ENCODE data around the gene GALNT2.

Gene GALNT2

GRCh38 chr1:230090194-230090711 lies 23.2 kb downstream of the GALNT2 start:
- DNase-seq (ENCODE audit: low read depth in 2 of 2, low spot score in 1 of 2): no peak

- no peak for DNase-seq (ENCODE audit: low read depth in 2 of 2, low spot score in 1 of 2)
Observed at GRCh38 chr1:230091473-230092231, 24.6 kb downstream of the GALNT2 start.

GRCh38 chr1:230094746-230095145 lies 27.7 kb downstream of the GALNT2 start:
- no peak for DNase-seq (ENCODE audit: low read depth in 2 of 2, low spot score in 1 of 2)

- DNase-seq (ENCODE audit: low read depth in 2 of 2, low spot score in 1 of 2): no peak
Observed at GRCh38 chr1:230095938-230096337, 28.9 kb downstream of the GALNT2 start.

- no peak for DNase-seq (ENCODE audit: low read depth in 2 of 2, low spot score in 1 of 2)
Observed at GRCh38 chr1:230097370-230097769, 30.3 kb downstream of the GALNT2 start.

- DNase-seq (ENCODE audit: low read depth in 2 of 2, low spot score in 1 of 2): no peak
Observed at GRCh38 chr1:230098723-230099122, 31.7 kb downstream of the GALNT2 start.

- no peak for DNase-seq (ENCODE audit: low read depth in 2 of 2, low spot score in 1 of 2)
Observed at GRCh38 chr1:230099465-230099864, 32.4 kb downstream of the GALNT2 start.

- no peak for DNase-seq (ENCODE audit: low read depth in 2 of 2, low spot score in 1 of 2)
Observed at GRCh38 chr1:230100932-230101331, 33.9 kb downstream of the GALNT2 start.

- DNase-seq (ENCODE audit: low read depth in 2 of 2, low spot score in 1 of 2): no peak
Observed at GRCh38 chr1:230101556-230101955, 34.5 kb downstream of the GALNT2 start.

- DNase-seq (ENCODE audit: low read depth in 2 of 2, low spot score in 1 of 2): no peak
Observed at GRCh38 chr1:230102046-230102445, 35.0 kb downstream of the GALNT2 start.

GRCh38 chr1:230102472-230102871 lies 35.4 kb downstream of the GALNT2 start:
- no peak for DNase-seq (ENCODE audit: low read depth in 2 of 2, low spot score in 1 of 2)

- DNase-seq (ENCODE audit: low read depth in 2 of 2, low spot score in 1 of 2): no peak
Observed at GRCh38 chr1:230103306-230104173, 36.5 kb downstream of the GALNT2 start.

- peak; percentile 25 to 34 for DNase-seq (ENCODE audit: low read depth in 2 of 2, low spot score in 1 of 2)
Observed at GRCh38 chr1:230104395-230105244, 37.6 kb downstream of the GALNT2 start.

GRCh38 chr1:230105245-230105753 lies 38.3 kb downstream of the GALNT2 start:
- no peak for DNase-seq (ENCODE audit: low read depth in 2 of 2, low spot score in 1 of 2)

- DNase-seq (ENCODE audit: low read depth in 2 of 2, low spot score in 1 of 2): no peak
Observed at GRCh38 chr1:230105754-230106625, 39.0 kb downstream of the GALNT2 start.

- no peak for DNase-seq (ENCODE audit: low read depth in 2 of 2, low spot score in 1 of 2)
Observed at GRCh38 chr1:230107941-230108340, 40.9 kb downstream of the GALNT2 start.

GRCh38 chr1:230108580-230108979 lies 41.5 kb downstream of the GALNT2 start:
- DNase-seq (ENCODE audit: low read depth in 2 of 2, low spot score in 1 of 2): no peak

- no peak for DNase-seq (ENCODE audit: low read depth in 2 of 2, low spot score in 1 of 2)
Observed at GRCh38 chr1:230109066-230109465, 42.0 kb downstream of the GALNT2 start.

GRCh38 chr1:230109895-230110667 lies 43.0 kb downstream of the GALNT2 start:
- no peak for DNase-seq (ENCODE audit: low read depth in 2 of 2, low spot score in 1 of 2)
